ENCODE measurements around the gene GRM8.

The GRM8 gene

DNA sequence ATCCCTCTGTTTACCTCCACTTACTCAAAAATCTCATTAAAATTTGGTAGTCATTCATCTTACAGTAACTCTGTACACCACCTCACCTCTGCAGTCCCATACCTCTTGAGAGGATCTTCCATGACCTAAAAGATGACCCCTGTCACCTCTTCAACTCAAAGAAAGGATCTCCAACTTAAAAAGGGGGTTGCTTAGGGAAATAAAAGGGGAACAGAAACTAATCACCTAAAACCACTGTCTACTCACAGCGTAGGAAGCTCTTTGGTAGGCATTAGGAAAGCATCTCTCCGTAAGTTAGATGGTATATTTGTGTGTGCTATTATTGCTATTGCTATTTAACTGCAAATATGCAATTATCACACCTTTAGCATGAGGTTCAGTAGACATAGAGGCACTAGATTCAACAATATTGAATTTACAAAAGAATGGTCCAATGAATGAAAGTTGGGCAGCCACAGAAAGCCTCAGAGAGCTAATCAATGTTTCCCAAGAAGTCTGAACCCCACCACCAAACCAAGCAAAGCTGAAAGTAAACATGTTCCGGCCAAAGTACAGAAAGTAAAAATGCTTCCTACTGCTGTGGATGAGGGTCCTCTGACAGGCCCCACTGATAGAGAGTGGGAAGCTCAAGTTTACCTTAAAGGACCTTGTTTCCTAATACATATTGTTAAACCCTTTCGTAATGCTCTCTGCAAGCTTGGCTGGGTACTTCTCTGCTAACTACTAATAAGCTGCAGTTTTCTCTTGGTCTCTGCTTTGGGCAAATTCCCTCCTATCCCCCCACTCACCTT is 105.8 kb downstream of the GRM8 start:
- no peak for DNase-seq

DNA sequence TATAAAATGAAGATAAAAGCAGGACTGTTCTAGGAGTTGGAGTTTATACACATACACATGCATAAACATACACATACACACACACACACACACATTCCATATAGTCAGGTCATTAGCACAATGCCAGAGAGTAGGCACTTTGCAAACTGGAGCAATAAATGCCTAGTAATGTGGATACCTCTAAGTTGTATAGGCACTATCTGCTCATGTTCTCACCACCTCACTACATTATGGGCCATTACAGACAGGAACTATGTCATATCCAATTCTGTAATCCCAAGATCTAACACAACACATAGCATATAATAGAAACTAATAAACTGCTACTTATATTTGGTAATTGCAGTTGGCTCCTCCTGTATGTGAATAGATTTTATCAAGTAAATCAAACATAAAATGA is 115.6 kb downstream of the GRM8 start:
- no peak for DNase-seq

DNA sequence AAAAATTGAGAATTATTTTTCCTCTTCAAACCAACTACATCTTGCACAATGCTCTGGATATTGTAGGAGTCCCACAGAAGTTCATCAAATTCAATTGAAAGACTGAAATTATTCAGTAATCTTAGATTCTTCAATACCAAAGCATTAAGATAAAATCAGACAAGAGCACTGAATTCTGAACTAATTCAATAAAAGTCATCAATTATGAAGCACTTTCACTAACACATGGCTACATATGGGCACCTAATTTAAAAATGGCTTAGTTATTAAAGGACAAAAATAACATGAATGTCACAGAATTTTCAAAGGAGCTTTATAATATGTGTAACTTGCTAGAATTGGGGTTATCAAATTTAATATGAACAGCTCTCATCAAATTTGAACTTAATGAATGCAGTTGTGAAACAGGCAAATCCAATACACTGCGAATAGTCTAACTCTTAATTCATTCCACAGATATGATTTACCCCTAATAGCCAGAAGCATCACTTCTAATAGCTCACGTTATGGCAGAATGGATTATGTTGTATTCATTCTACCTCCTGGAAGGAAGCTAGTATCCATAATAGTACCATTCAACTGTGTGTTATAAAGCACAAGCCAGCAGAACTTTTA is 116.8 kb downstream of the GRM8 start:
- DNase-seq, result no peak

DNA sequence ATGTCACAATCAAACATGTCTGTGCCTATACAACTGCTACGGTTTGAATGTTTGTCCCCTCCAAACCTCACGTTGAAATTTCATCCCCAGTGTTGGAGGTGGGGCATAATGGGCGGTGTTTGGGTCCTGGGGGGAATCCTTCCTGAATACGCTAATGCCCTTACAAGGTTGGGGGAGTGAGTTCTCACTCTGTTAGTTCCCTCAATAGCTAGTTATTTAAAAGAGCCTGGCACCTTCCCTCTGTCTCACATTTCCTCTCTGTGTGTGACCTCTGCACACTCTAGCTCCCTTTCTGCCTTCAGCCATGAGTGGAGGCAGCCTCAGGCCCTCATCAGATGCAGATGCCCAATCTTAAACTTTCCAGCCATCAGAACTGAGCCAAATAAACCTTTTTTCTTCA is 129.5 kb downstream of the GRM8 start:
- DNase-seq, result no peak

DNA sequence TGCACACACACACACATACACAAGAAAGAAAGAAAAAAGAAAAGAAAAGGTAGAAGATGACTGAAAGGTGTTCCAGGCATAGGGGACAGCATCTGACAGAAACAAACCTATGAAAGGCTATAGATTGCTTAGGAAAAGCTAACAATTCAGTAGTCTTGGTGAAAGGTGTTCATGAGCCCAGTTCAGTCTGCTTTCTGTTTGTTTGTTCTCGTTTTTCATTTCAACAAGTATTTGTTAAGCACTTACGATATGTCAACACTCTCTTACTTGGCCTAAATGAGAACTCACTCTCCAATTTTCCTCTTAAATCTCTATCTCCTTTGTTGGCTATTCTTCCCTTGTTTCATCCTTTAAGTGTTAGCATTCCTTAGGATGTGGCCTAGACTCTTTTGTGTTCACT is 133.2 kb downstream of the GRM8 start:
- no peak for DNase-seq

DNA sequence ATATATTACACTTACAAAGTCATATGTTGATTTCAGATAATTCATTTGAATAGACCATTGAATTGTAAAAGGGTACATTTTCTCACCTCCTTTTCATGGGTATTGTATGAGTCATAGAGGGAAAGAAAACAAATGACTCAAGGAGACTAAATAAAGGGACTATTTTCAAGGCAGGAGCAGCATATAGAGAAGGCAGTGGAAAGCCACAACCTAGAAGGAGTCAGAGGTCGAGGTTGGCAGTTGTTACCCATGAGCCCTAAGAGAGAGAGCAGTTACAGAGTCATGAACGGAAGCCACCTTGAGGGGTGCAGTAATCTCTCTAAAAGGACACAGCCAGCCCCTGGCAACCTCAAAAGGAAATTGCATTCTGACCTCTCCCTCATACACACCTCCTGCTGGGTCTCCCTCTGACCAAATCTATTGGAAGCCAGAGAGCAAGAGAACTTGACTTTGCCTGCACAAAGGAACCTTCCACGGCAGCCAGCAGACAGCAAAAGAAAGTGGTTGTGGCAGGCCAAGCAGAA is 137.9 kb downstream of the GRM8 start:
- no peak for DNase-seq

DNA sequence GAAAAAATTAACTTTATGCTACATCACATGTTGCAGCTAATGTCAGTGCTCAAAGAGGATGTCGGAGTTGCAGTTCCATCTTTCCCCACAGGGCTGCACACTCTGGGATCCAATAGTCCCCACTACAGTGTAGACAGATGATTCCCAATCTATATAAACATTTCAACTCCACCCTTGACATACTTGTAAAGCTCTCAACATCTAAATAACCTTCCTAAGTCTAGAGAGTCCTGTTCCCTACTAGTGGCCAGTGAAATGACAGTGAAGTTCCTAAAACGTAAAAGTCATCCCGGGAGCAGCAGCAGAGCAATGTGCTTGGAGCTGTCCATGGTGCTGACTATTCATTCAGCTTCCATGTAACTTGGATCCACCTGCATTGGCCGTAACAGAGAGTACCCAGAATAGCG is 145.1 kb downstream of the GRM8 start:
- DNase-seq, result peak; percentile 60

DNA sequence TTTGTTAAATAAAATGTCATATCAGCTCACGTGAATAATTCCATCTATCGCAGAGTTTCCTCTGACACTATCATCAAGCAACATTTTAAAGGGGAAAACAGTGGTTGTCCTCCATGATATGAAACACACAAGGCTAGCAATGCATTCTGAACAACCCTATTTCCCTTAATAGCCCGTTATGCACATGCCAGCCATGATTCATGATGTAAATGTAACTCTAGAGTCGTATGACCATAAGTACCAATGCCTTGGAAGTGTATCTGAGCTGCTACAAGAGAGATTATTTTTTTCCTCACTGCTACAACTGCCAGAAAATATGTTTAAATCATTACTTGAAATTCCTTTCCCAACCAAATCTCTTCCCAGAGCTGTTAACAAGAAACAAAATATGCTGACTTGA is 159.4 kb downstream of the GRM8 start:
- DNase-seq, result no peak

DNA sequence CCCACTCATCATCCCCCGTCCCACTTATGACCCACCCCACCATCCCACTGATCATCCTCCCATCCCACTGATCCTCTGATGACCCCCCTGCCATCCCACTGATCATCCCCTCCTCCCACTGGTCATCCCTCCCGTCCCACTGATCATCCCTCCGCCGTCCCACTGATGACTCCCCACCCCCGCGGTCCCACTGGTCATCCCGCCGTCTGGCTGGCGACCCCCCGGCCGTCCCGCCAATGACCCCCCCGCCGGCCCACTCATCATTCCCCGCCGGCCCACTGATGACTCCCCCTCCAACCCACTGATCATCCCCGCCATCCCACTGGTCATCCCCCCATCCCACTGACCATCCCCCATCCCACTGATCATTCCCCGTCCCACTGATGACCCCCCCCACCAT is 161.1 kb downstream of the GRM8 start:
- DNase-seq, result no peak

DNA sequence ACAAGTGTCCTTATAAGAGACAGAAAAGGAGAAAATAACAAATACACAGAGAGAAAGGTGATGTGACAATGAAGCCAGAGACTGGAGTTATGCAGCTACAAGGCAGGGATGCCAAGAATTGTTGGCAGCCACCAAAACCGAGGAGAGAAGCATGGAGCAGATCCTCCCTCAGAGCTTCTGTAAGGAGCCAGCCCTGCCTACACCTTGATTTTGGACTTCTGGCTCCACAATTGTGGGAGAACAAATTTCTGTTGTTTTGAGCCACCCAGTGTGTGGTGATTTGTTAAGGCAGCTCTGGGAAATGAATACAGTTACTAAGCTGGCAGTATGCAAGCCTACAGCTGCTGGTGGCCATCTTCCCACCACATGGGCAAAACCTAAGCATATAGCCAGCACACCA is 163.6 kb downstream of the GRM8 start:
- DNase-seq, result no peak

DNA sequence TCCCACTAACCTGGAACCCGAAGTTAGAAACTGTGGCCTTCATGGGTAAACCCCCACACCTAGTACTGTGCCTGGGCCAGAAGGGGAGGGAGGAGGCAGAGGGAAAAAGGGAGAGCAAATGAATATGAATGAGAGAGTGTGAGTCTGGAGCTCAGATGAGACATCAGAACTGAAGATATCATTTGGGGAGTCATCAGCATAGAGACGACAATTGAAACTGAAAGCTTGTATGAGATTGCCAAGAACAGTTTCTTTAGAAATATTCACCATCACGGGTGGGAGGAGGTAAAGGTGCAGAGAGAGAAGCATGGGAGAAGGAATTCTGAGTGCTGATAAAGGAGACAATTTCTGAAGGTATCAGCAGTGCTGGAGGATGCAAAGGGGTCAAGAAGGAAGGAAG is 171.2 kb downstream of the GRM8 start:
- no peak for DNase-seq

DNA sequence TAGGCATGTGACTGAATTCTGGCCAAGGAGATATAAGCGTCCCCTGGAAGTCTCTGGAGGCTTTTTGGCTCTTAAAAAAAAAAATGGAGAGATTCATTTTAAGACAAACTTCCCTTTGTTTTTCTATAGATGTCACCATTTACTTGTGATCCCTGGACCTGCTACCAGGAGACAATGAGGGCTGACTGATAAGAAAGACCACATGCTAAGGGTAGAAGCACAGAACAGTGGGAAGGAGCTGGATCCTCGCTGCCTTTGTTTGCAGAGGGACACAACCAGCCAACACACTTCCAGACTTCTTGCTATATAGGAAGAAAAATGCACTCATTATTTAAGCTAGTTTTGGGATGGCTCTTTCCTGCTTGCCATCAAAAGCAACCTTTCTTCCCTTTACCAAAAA is 172.2 kb downstream of the GRM8 start:
- no peak for DNase-seq

DNA sequence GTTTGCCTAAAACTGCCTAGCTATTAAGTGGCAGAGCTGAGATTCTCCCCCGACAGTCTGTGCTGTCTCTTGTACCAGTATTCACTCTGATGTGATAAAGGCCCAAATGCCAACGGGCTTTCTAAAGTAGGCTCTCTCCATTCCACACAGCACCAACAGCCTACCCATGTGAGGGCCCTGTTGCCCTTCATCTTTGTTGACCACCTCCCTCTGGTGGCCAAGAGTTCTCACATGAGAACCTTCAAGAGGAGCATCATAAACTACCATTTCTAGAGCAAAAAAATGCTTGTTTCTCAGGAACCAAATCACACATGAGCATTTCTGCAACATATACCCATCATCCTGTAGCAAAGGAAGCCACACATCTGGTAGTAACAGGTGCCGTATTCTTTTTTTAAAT is 185.8 kb downstream of the GRM8 start:
- DNase-seq, result no peak

DNA sequence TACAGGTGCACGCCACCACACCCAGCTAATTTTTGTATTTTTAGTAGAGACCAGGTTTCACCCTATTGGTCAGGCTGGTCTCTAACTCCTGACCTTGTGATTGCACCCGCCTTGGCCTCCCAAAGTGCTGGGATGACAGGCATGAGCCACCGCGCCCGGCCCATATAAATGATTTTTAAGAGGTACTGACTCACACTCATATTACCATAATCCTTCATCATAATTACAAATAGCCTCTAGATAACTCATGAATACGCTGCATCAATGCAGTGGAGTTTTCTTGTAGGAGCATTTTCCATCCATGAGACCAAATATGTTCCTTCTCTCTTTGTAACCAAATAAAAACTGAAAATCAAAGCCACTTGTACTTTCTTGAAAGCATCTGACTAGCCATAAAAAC is 193.3 kb downstream of the GRM8 start:
- no peak for DNase-seq

DNA sequence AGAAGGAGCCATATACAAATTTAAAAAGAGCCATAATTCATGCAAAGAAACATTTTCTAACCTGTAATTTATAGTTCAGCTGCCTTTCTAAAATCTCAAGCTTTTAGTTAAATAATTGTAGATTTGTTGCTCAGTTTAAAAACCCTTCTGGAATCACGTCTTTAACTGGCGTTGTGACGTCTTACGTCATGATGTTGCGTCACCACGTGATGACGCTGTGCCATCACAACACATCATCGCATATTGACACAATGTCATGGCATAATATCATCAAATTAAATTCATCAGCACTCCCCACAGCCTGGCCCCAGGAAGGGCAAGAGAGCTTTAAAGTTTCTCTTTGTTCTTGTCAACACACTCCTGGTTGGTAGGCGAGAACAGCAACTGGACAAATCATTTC is 194.8 kb downstream of the GRM8 start:
- DNase-seq, result no peak

DNA sequence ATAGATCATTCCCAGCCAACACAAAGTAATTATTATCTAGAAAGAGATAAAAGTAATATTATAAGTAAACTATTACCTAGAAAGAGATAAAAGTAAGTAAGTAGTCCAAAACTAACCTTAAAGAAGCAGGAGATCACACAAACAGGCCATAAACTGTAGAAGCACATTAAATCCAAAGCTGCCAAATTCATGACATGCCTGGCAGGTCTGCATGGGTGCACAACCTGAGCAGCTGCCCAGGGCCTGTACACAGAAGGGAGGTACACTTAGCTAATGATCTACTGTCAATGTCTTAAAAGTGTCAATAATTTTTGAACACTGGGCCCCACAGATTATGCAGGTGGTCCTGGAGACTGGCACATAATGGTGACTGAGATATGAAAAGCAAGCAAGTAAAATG is 196.5 kb downstream of the GRM8 start:
- no peak for DNase-seq

DNA sequence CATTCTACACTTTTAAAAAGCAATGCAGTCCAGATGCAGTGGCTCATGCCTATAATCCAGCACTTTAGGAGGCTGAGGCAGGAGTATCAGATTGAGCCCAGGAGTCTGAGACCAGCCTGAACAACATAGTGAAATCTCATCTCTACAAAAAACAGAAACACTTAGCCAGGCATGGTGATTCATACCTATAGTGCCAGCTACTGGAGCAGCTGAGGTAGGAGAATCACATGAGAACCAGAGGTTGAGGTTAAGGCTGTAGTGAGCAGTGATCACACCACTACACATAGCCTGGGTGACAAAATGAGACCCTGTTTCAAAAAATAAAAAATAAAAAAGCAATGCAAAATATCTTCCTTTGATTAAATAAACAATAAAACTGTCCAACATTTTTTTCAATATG is 205.2 kb downstream of the GRM8 start:
- no peak for DNase-seq

DNA sequence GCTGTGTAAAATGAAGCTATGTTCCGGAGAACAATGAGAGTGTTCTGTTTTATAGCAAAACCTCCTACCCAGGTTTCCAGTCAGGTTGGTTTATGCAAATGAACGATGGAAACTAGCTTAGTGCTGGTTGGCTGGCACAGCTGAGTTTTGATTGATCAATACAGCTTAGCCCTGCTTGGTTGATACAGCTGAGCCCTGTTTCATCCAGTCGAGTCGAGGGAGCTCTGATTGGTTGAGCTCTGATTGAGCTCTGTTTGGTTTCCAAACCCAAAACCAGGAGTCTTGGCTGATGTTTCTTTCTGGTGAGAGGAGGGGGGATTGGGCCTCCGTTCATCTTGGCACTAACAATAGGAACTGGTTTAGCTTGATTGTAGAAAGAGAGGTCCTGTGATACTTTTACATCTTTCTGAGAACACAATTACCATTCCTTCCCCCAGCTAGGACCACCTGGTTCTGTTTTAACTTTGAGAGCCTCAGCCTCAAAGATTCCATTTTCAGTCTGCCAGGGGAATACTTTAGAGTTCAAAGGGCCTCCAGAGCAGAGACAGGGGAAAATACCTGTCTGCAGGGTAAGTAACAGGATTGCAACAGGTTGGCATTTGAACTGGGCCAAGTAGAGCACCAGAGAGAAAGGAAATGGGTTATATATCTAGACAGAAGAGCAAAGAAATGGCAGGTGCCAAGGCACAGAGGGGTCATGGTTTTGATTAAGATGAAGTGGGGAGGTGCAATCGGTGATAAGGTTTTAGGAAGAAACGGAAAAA is 210.9 kb downstream of the GRM8 start:
- DNase-seq, result no peak

DNA sequence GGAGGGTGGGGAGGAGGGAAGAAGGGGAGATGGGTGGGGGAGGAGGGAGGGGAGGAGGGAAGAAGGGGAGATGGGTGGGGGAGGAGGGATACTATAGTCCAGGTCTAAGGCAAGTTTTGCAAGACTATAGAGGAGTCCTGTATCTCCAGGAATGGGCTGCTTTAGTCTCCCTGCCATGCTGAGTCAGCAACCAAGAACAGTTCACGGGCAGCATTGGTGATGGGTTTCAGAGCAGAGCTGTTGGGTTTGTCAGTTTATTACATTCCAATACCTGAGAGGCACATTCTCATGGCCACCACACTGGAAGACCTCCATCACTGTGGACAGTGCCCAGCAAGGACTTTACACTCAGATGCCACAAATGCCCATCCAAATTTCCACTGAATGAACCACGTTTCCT is 212.7 kb downstream of the GRM8 start:
- no peak for DNase-seq

DNA sequence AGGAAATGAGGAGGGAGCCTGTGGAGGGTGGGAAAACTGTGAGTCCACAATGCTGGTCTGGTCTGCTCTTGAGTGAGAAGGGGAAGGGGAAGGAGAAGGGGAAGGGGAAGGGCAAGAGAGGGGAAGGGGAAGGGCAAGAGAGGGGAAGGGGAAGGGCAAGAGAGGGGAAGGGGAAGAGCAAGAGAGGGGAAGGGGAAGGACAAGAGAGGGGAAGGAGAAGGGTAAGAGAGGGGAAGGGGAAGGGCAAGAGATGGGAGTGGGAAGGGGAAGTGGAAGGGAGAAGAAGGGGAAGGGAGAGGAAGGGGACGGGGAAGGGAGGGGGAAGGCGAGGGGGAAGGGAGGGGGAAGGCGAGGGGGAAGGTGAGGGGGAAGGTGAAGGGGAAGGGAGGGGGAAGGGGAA is 213.2 kb downstream of the GRM8 start:
- DNase-seq, result no peak

DNA sequence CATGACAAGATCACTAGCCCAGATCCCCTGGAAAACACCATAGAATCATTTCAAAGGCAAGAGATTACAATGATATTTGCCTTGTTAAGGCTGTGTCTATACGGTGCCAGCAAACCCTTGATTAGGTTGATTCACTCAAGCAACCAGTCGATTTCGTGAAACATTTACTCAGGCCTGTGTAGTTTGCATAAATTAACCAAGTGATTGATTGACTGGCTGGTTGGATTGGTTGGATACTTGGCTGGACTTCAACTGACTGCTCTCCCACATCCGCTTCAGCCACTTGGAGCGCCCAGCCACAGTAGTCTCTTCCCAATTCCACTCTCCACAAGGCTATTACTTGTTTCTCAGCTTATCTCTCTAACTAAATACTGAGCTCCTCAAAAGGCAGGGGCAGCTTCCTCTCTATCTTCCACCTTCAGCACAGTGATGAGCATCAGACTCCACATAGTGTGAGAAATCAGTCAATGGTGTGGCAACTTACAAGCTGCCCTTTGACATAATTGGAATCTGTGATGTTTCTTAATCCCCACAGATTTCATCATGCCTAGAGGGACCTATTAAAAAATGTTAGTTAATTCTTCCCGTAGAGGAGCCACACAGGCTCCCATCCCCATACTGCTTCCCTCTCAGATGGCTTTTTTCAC is 217.4 kb downstream of the GRM8 start:
- no peak for DNase-seq

DNA sequence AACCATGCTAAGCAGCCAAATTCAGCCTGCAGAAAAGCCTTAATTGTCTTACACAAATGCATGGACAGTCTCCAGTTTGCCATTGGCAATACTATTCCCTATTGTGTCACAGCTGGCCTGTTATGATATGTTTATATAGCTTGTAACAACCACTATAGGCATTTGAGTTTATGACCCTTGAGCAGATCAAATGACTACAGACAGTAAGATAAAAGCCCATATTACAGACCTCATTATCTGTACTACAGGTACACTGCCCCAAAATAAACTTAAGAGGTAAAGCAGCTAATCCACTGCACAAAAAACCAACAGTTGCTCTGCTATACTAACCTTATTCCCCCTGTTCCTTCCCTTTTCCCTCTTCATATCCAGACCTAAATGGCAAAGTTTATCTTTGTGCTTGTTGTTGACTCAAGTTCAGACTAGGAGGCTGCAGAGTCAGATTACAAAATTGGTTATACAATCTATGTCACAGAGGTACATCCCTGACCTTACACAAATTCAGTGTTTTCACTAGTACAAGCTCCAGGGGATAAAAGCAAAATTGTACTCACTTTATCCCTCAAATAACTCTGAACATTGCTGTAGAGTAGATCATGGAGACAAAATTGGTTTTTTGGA is 218.4 kb downstream of the GRM8 start:
- no peak for DNase-seq

DNA sequence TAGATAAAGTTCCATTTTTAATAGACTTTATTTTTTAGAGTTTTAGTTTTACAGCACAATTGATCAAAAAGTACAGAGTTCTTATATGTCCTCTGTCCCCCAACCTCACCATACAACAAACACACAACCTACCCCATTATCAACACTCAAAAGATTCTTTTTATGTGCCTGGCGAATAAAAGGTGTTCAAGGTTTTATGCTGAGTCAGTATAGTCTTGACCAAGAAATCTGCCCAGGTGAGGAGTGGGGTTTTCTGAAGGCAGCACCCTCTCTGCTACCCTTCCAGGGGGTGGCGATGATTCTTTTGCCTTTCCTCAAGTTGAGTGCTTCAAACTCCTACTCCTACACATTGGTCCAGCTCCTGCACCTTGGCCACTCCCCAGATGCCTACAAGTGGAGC is 222.9 kb downstream of the GRM8 start:
- DNase-seq, result no peak

All from fibroblast of skin of back (primary cell).